Prostate gland (tissue), 2 donors: ENCODE results near the gene EYA4.

Source experiments
- POLR2A ChIP-seq: fragments of 450-650 bp; IDR thresholded peaks from one replicate; pipeline ENCODE4 v1.6.1; 2016; ENCODE audit warnings: antibody characterized with exemption, mild to moderate bottlenecking
- POLR2AphosphoS5 ChIP-seq: sonication (generic); formaldehyde crosslinking; IDR thresholded peaks from one replicate; pipeline ENCODE4 v1.6.1; 2017; ENCODE audit warnings: antibody characterized with exemption
- TF ChIP-seq, protein P1 (sequence below), 4 experiments: fragments of 200-600 bp in 2 of 4; fragments of 450-650 bp in 2 of 4; sonication (generic) in 2 of 4; IDR thresholded peaks; 1 replicate in 3 of 4; 2 replicates in 1 of 4; pipeline ENCODE4 v1.5.1; 2016 to 2019; ENCODE audit warnings: antibody characterized with exemption in 4 of 4, mild to moderate bottlenecking in 2 of 4, moderate library complexity in 2 of 4

DNA sequence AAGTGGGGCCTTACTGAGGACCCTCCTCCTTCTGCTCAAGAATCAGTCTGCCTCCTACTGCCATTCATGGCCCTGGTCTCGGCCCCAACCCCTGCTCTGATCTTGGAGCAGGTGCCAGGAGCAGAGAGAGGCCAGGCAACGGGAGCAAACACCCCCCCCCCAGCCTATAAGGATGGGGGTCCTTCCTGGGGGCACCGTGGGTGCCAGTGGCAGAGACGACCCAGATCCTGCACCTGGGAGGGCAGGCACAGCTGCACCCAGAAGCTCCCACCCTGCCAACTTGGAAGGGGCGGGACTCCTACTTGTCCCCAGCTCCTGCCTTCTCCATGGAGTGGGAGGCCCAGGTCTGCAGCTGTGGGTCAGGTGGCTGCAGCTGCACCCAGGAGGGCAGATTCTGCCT lies 183.2 kb downstream of the EYA4 start:
- no peak for TF ChIP-seq POLR2A
- TF ChIP-seq, protein P1, sequence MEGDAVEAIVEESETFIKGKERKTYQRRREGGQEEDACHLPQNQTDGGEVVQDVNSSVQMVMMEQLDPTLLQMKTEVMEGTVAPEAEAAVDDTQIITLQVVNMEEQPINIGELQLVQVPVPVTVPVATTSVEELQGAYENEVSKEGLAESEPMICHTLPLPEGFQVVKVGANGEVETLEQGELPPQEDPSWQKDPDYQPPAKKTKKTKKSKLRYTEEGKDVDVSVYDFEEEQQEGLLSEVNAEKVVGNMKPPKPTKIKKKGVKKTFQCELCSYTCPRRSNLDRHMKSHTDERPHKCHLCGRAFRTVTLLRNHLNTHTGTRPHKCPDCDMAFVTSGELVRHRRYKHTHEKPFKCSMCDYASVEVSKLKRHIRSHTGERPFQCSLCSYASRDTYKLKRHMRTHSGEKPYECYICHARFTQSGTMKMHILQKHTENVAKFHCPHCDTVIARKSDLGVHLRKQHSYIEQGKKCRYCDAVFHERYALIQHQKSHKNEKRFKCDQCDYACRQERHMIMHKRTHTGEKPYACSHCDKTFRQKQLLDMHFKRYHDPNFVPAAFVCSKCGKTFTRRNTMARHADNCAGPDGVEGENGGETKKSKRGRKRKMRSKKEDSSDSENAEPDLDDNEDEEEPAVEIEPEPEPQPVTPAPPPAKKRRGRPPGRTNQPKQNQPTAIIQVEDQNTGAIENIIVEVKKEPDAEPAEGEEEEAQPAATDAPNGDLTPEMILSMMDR (IDR thresholded peaks at IDR 0.05) = no peak
- TF ChIP-seq POLR2AphosphoS5 = no peak
